Psoas muscle (tissue), 8 donors: ENCODE data around the gene SMYD3. TPM values are rescaled to one million over a fixed set of nuclear protein-coding genes. Genes with fewer than 3 reads are reported as not detected.

Experiments used
- ATAC-seq, 4 donors: fragments of 200-7000 bp; cut with Tn5 transposase; one replicate each; pipeline ENCODE4 v1.9.1; 2020; ENCODE audit warnings: moderate library complexity in 3 of 4, mild to moderate bottlenecking in 2 of 4
- DNase-seq, 2 donors: peaks; one replicate each; pipeline ENCODE4 v3.0.0-alpha.2; 2020
- H3K27ac ChIP-seq: fragments of 200-600 bp; one replicate; pipeline ENCODE4 v1.8.0; 2022
- H3K27me3 ChIP-seq, 3 donors: fragments of 200-600 bp in 1 of 3; one replicate each; pipeline versions ENCODE4 v1.6.1 to v1.8.0; 2013 to 2022; ENCODE audit warnings: low read length in 2 of 3, mild to moderate bottlenecking in 2 of 3, moderate library complexity in 1 of 3; ENCODE audit not compliant: insufficient read depth in 3 of 3
- H3K36me3 ChIP-seq, 2 donors: fragments of 200-600 bp in 1 of 2; one replicate each; pipeline versions ENCODE4 v1.6.1 to v1.8.0; 2013 to 2022; ENCODE audit warnings: low read depth in 1 of 2, mild to moderate bottlenecking in 1 of 2, moderate library complexity in 1 of 2; ENCODE audit not compliant: insufficient read depth in 1 of 2
- H3K4me1 ChIP-seq: fragments of 200-600 bp; one replicate; pipeline ENCODE4 v1.8.0; 2022
- H3K4me3 ChIP-seq: fragments of 200-600 bp; one replicate; pipeline ENCODE4 v1.8.0; 2022; ENCODE audit warnings: mild to moderate bottlenecking
- H3K9me3 ChIP-seq: fragments of 200-600 bp; one replicate; pipeline ENCODE4 v1.8.0; 2022
- WGBS, 3 donors: extraction: QIAGEN DNeasy Blood & Tissue Kit; methylation state at CpG; one replicate each; pipeline versions ENCODE4 v1.1.6 to v1.1.7; 2013; 5-methylcytosine and 5-hydroxymethylcytosine counted together
- intact Hi-C, 2 donors: fragments of 100-400 bp; cut with DNase I; formaldehyde crosslinking; loops; one replicate each; pipeline versions ENCODE4 v1.11.0 to v1.14.2; 2022
- polyA plus RNA-seq, 3 donors: library from polyadenylated mRNA; stranded (reverse); fragments of 200-250 nt; gene quantifications; one replicate each; pipeline ENCODE4 v1.2.3, GENCODE V29; 2013
- total RNA-seq, 4 donors: library from RNA; stranded (reverse); fragmentation: NEBNext Ultra II Directional in 2 of 4; extraction: Animal tissue kit (Norgen Biotek cat#: 25700) in 2 of 4; gene quantifications; one replicate each; pipeline versions ENCODE4 v1.2.1 to v1.2.4, GENCODE V29; 2021 to 2023
- TF ChIP-seq, protein P1 (sequence below): fragments of 200-600 bp; IDR thresholded peaks from one replicate; pipeline ENCODE4 v1.8.0; 2022; ENCODE audit warnings: antibody characterized with exemption
- donor health status: healthy with polysubstance abuse.
- donor health status: DM: no; HTN: no; CAD: no; lungs with moderate emphysema.
- donor health status: Bipolar disorder and iron deficiency.
- donor health status: healthy.
- donor health status: DM: yes; HTN: yes; CAD: no.
- donor health status: DM: no; HTN: no; CAD: no.
- donor health status: DM: no; HTN: no; CAD: no.
- donor health status: DM: yes; HTN: yes; CAD: no.

The SMYD3 gene
- total and polyA plus RNA-seq, 7 donors, result 2.9 to 6.4 (median 4.9) TPM

DNA sequence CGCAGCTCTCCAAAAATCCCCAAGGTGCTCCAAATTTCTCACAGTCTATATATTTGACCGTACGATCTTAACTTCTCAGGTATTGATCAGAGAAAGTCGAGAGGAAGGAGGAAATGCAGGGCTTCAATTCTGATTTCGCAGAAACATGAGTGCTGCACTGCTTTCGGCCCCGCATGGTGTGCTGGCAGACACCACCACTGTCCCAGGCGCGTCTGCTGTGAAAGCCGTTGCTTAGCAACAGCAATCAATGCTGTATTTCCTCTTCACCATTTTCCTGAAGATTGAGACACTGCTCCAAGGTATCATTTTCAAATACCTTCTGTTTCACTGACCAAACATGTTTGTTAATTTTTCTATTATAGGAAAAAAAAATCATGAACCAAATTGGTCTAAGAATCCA is 296.3 kb downstream of the SMYD3 start:
- 59 to 62% (median 61%) methylated on average over 10 of the region's 10 CpGs for WGBS, 3 donors
- H3K36me3 ChIP-seq, result no peaks in the 10 kb centered on the region
- H3K27ac ChIP-seq, result no peak overlapping the region
- no peaks in the 10 kb centered on the region for H3K4me1 ChIP-seq
- no peaks in the 10 kb centered on the region for H3K9me3 ChIP-seq
- intact Hi-C loops, result no loop called here
- no peaks in the 10 kb centered on the region for H3K27me3 ChIP-seq
- no peak for ATAC-seq
- TF ChIP-seq, protein P1, sequence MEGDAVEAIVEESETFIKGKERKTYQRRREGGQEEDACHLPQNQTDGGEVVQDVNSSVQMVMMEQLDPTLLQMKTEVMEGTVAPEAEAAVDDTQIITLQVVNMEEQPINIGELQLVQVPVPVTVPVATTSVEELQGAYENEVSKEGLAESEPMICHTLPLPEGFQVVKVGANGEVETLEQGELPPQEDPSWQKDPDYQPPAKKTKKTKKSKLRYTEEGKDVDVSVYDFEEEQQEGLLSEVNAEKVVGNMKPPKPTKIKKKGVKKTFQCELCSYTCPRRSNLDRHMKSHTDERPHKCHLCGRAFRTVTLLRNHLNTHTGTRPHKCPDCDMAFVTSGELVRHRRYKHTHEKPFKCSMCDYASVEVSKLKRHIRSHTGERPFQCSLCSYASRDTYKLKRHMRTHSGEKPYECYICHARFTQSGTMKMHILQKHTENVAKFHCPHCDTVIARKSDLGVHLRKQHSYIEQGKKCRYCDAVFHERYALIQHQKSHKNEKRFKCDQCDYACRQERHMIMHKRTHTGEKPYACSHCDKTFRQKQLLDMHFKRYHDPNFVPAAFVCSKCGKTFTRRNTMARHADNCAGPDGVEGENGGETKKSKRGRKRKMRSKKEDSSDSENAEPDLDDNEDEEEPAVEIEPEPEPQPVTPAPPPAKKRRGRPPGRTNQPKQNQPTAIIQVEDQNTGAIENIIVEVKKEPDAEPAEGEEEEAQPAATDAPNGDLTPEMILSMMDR, result no peak
- DNase-seq, result no peak
- no peak overlapping the region for H3K4me3 ChIP-seq

DNA sequence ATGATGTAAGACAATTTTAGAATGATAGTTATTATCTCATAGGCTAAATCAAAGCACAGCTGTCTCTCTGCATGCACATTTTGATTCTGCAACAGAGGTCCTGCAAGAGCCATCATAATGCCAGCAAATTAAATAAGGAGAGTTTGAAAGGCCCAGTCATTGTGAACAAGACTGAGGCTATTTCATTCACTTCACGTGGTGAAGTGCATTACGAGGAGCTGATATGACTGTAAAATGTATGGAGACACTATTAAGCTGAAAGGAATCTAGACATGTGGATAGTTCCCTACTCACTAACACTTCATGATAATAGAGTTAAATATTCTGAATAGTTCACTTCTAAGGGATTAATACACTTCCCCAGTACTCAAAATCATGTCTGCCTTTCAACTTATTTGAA is 299.0 kb downstream of the SMYD3 start:
- H3K9me3 ChIP-seq, result no peaks in the 10 kb centered on the region
- H3K27ac ChIP-seq, result no peak overlapping the region
- no peak for DNase-seq
- TF ChIP-seq, protein P1, result no peak
- WGBS, 3 donors, result 87 to 93% (median 87%) methylated on average over 2 of the region's 2 CpGs
- no peaks in the 10 kb centered on the region for H3K36me3 ChIP-seq
- ATAC-seq, result no peak
- H3K27me3 ChIP-seq, result no peaks in the 10 kb centered on the region
- intact Hi-C loops, result no loop called here
- H3K4me3 ChIP-seq, result no peak overlapping the region
- H3K4me1 ChIP-seq, result no peaks in the 10 kb centered on the region

DNA sequence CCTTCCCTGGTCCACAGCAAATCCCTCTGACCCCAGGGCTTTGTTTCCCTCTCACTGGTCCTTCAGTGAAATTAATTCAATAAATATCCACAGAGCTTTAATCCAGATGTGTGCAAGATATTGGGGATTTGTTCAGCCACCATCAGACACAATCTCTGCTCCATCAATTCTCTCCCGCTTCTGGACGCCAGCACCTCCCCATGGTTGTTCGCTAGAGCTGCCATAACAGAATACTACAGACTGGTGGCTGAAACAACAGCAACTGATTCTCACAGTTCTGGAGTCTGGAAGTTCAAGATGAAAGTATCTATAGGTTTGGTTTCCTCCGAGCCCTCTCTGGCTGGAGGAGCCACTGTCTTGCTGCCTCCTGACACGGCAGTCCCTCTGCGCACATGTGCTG is 303.9 kb downstream of the SMYD3 start:
- Histone ChIP-seq H3K27ac (no peak overlapping the region), H3K36me3 (no peaks in the 10 kb centered on the region), H3K9me3 (no peaks in the 10 kb centered on the region), H3K4me1 (no peaks in the 10 kb centered on the region), H3K4me3 (no peak overlapping the region), H3K27me3 (no peaks in the 10 kb centered on the region)
- WGBS, 3 donors, result 98 to 99% (median 99%) methylated on average over 6 of the region's 6 CpGs
- TF ChIP-seq, protein P1, result no peak
- DNase-seq (no peak), ATAC-seq (no peak)
- intact Hi-C loops, result no loop called here

DNA sequence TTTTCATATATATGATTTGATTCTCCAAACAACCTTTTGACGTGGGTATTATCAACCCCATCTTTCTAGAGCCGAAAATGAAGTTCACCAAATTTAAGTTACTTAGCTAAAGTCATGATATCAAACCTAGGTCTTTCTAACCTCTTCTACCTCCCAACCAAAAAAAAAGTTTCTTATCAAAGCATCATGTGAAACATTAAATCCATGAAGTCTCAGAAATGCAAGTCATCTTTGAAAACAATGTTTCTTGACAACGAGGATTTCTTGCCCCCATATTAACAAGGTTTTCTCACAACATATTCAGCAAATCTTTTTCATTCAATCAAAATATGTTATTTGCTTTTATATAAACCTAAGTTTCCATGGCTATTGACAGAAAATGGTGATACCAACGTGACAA is 306.3 kb downstream of the SMYD3 start:
- Histone ChIP-seq H3K27me3 (no peaks in the 10 kb centered on the region), H3K36me3 (no peaks in the 10 kb centered on the region), H3K27ac (no peak overlapping the region), H3K9me3 (no peaks in the 10 kb centered on the region), H3K4me3 (no peak overlapping the region), H3K4me1 (no peaks in the 10 kb centered on the region)
- WGBS, 3 donors, result 90 to 95% (median 94%) methylated on average over 4 of the region's 4 CpGs
- TF ChIP-seq, protein P1, result no peak
- DNase-seq (no peak), ATAC-seq (no peak)
- intact Hi-C loops, result no loop called here

DNA sequence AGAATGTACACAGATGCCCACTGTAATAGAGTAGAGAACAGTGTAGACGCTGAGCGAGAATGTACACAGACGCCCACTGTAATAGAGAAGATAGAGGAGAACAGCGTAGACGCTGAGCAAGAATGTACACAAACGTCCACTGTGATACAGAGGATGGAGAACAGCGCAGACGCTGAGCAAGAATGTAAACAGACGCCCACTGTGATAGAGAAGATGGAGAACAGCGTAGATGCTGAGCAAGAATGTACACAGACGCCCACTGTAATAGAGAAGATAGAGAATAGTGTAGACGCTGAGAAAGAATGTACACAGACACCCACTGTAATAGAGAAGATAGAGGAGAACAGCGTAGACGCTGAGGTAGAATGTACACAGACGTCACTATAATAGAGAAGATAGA is 306.9 kb downstream of the SMYD3 start:
- DNase-seq, result no peak
- no peaks in the 10 kb centered on the region for H3K4me1 ChIP-seq
- intact Hi-C loops, result no loop called here
- H3K4me3 ChIP-seq, result no peak overlapping the region
- no peak for ATAC-seq
- H3K27me3 ChIP-seq, result no peaks in the 10 kb centered on the region
- H3K9me3 ChIP-seq, result no peaks in the 10 kb centered on the region
- WGBS, 3 donors, result 94 to 97% (median 95%) methylated on average over 15 of the region's 15 CpGs
- H3K27ac ChIP-seq, result no peak overlapping the region
- TF ChIP-seq, protein P1, result no peak
- no peaks in the 10 kb centered on the region for H3K36me3 ChIP-seq
